Measurements from ENCODE around the gene SUGP1.

The SUGP1 gene

DNA sequence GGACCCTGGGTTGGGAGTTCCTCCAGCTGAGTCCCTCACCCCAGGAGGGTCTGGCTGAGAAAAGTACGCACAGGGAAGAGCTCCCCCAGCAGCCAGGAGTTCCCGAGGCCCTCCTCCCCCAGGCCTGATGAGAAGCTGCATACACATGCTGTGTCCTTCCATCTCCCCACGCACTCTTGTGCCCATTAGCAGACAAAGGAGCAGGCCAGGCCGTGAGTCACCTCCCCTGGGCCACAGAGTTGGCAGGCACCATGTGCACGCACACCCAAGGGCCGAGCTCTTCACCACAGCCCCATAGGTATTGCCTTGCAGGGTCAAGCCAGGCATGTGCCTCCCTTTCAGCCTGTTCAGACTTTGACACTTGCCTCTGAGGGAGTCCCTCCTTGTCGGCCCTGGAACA lies 17.8 kb upstream of the SUGP1 start:
- DNase-seq = no peak

DNA sequence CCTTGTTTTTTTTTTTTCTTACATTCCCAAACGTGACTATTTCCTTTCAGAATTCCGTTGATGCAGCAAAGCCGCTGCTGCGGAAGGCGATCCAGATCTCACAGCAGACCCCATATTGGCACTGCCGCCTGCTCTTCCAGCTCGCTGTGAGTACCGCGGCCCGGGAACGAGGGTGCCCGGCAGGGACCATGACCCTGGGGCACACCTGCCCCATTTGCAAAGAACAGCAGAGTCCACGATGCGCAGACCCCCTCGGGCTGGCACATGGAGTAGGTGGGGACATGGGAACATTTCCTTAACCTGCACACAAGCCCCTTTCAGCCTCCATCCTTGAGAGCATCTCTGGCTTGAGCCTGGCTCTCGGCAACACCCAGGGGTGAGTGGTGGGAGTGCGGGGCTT lies 16.8 kb upstream of the SUGP1 start:
- no peak for DNase-seq

DNA sequence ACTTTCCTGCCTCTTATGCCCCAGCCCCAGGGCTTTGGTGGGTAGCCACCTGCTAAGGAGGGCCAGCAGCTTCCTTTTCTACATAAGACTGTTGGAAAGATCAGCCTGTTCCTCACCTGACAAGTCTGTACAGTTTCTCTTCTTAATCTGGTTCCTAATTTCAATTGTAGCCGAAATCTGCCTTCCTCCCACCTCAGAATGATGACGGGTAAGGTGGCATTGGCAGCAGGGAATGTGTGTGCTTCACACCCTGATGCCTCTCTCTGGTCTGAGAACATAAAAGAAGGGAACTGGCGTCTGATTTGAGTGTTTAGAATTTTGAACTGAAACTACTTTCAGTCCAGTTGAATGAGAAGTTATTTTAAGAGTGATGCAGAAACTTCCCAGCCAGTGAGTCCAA lies 16.3 kb upstream of the SUGP1 start:
- no peak for DNase-seq

- DNase-seq = no peak
Observed at GRCh38 chr19:19335408-19336158, 15.3 kb upstream of the SUGP1 start.

GRCh38 chr19:19334989-19335344 lies 14.7 kb upstream of the SUGP1 start:
- DNase-seq = no peak

DNA sequence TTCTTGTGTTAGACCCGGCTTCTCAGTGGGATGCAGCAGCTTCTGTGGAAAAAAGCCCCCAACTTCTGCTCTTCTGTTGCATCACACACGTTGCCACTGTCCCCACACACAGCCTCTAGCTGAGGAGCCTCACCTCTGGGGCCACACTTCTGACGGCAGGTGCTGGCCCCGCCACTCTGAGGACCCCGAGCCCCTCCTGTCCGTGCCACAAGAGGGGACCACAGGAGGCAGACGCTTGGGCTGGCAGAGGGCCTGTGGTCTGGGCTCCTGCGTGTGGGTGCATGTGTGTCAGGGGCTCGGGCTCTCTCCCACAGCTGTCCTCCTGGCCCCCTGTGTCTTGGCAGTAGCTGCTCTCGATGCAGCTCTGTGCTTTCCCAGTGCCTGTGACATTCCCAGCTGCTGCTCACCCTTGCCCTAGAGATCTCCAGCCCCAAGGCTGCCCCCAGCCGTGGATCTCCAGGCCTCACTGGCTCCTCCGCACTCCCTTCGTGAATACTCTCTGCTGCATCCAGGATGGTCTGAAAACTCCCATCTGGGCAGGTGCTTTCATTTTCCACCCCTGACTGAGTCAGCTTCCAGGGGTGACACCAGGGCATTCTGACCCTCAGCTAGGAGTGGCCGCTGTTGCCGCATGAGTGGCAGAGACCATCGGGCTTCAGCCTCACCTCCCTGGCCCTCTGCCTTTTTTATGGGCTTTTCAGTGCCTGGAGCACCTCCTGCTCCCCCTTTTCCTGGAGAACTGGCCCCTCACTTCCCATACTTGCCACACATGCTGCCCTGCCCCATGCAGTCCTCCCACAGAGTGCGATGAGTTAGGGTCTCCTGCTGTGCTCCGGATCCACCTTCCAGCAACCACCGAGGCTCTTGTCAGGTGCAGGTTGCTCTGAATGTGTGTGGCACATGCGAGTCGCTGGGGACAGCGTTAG lies 14.0 kb upstream of the SUGP1 start:
- no peak for DNase-seq

DNA sequence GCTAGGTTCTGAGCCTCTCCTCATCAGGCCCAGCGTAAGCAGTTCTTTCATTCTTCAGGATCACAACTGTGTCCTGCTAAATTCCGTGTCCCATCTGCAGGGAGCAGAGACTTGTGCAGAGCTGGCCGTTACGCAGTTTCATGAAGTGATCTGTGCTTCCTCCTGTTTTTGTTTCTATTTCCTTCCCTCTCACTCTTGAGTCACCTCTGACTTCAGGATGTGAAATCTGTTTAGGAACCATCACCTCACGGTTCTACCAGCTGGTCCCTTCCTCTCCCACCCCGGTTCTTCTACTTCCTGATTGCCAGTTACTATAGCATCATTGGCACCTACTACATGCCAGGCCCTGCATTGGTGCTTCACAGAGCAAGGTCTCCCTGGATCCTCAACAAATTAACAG lies 8.8 kb upstream of the SUGP1 start:
- DNase-seq = no peak

DNA sequence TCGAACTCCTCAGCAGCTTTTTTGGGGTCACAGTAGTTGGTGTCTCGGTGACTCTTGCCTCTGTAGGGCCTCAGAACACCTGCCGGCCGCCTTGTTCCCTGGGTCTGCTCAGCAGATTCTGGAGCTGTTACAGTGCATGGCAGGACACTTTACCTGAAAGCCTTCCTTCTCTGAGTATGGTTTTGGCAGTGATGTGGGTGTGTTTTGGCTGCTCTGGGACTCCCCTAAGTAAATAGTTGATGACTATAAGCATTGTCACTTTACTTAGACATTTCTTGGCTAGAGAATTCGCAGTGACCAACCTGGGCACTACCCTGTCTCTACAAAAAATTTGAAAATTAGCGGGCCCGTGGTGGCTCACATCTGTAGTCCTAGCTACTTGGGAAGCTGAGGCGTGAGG lies 7.4 kb upstream of the SUGP1 start:
- no peak for DNase-seq

GRCh38 chr19:19324059-19324770 lies 3.9 kb upstream of the SUGP1 start:
- no peak for DNase-seq

GRCh38 chr19:19321141-19321577 lies 850 bp upstream of the SUGP1 start:
- no peak for DNase-seq

GRCh38 chr19:19319732-19320360 lies 463 bp downstream of the SUGP1 start:
- DNase-seq = no peak

- DNase-seq = no peak
Observed at GRCh38 chr19:19316082-19316481, 4.2 kb downstream of the SUGP1 start.

DNA sequence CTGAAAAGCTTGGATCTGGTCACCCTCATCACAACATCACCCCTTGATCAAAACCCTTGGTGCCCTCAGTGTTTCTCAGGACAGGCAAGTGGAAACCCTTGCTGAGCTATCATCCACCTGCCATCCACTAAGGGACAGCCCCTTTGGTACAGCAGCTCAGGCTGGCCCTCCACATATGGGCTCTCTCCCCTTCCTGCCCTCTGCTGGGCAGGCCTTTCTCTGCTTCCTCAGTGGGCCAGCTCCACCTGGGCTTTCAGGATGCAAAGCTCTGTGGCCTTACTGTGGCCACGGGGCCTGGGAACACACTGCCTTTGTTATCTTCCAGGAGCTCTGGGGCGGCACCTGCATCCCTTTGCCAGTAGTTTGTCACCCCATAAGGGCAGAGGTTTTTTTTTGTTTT lies 4.9 kb downstream of the SUGP1 start:
- DNase-seq = no peak

DNA sequence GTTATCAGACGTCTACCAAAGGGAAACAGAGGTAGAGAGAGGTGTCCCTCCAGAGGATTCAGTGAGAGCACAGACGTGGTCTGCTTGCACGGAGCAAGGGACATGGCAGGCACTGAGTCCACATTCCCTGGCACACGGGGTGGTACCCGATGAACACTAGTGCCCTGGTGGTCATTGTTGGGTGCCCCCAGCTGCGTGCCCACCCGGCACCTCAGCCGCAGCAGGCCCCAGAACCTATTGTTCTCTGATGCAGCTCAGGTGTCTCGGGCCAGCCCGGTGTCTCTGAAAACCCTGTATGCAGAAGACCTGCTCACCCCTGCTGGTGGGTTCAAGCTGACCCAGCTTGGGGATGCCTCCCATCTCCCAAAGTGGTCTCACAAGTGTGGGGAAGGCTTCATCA lies 11.9 kb downstream of the SUGP1 start:
- DNase-seq = no peak

DNA sequence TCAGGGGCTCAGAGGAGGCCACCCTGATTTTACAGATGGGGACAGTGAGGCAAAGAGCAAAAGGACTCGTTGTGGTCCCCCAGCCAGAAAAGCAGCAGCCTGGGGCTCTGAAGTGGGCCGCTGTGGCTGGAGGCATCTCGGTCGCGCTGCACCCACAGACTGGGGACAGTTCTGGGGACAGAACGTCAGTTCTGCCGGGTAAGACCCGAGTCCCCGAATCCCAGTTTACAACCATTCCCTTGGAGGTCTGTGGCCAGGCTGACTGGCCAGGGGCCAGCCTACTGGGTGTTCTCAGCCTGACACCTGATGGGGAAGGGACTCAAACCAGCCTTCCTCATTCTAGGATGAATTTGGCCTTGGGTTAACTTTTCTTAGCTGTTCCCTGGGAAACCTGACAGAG lies 14.1 kb downstream of the SUGP1 start:
- no peak for DNase-seq

DNA sequence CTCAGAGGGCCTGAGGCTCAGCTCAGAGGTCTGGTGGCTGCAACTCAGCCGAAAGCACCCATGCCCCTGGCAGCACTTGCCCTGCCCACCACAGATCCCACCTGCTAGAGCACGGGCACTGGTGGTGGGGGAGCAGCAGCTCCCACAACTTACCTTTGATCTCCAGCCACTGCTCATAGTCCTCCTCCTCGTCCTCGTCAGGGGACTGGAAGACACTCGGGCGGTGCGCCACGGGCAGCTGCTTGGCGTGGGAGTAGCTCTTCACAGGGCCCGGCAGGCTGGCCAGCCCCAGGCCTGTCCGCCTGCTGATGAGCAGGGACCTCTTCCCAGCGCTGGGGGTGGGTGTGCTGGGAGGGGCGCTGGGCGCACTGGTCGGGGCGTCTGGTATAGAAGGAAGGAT lies 14.6 kb downstream of the SUGP1 start:
- DNase-seq = no peak

- no peak for DNase-seq
Observed at GRCh38 chr19:19305066-19305465, 15.2 kb downstream of the SUGP1 start.

DNA sequence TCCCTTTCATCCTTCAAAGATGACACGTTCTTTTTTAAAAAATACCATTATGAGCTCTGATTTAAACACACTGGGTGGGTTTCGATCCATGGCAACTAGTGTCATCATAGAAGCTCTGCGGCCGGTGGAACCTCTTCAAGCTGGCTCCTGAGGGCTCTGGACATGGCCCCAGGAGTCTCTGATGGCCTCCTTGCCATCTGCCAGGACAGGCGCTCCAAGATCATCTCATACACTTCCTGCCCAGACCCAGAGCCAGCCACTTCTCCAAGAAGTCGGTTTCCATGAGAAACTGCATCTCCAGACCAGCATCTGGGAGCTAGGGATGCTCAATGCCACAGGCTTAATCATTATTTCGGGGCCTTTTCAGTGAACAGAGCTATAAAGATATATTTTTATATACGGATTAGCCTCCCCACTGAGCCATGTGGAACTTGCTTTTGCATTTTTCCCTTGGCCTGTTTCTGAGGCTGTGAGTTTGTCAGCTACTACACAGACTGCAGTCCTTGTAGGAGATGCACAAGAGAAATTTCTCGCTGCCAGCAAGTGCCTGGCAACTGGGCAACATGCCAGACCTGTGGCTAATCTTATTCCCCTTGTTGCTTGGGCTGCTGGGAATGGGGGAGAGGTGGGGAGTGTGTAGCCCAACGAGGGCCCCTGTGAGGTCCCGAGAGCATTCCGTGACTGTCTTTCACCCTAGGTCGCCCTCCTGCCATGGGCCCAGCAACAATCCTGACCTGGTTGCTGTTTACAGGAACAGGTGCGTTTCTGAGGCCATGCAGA lies 15.9 kb downstream of the SUGP1 start:
- DNase-seq = no peak

GRCh38 chr19:19303411-19303810 lies 16.9 kb downstream of the SUGP1 start:
- no peak for DNase-seq

GRCh38 chr19:19300613-19301012 lies 19.7 kb downstream of the SUGP1 start:
- DNase-seq = no peak

GRCh38 chr19:19297759-19298158 lies 22.6 kb downstream of the SUGP1 start:
- DNase-seq = no peak

DNA sequence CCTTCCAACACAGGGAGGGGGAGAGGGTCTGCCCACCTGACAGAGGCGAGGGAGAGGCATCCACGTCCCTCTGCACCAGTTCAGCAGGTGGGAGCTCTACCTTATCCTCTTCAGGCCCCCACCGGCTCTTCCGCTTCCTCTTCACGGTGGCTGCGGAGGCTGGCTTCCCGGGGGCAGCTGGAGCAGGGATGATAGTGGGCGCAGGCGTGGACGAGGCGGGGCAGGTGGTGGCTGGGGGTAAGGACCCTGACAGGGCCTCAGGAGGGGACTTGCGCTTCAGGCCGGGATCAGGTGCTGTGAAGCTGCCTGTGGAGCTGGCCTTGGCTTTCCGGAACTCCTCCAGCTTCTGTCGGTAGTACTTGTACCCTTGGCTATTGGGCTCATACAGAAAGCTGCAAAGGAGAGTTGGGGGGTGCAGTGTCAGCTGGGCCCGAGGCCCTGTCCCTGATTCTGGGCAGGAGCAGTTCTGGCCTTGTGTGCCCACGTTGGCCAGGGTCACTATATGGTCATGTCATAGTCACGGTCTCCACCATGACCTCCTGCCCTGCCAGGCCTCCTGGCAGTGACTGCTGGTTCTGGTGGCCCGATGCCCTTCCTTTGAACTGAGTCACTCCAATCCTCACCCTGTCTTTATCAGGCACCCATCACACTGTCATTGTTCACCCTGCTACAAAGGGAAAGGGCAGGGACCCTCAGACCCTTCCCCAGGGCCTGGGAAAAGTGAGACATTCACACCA lies 23.2 kb downstream of the SUGP1 start:
- no peak for DNase-seq

All from NCI-H510A (cell line).